ENCODE results near the gene BNC2. TPM values are rescaled to one million over a fixed set of nuclear protein-coding genes. Genes with fewer than 3 reads are reported as not detected.
A peak's percentile ranks its signal among the peaks of the same experiment; 100 is the strongest.

The BNC2 gene
- total RNA-seq, 1 experiment from 2014 or later, result 43.6 TPM

DNA sequence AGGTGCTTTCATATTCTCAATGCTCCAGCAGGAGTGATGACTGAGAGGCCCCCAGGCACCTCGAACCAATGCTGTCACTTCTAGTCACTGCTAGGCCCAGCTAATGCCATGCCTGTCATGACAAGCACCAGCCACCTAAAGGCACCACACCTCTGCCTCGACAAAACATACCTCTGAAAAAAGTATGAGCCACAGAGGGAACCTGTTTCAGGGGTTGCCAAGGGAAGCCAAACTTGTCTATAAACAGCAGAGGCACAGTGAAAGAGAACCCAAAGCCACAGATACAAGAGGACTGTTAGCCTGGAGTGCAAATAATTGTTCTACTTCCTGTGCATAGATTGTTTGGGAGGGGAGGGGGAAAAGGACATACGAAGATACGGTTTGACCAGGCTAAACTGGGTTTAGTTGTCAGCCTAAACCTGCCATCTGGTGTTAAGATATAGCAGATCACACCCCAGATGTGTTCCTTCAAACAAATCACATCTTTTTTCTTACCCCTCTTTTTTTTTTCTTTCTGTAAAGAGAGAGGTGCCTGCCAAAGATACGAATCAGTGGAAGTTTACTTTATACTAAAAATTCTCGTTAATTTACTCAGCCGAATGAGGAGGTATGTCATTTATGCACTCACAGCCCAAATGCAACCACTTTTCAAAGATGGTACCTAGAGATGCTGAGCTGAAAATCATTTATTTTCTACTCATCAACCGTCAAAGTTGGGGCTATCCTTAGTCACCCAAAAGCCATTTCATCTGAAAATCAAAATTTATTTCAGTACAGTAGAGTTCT is 45.7 kb downstream of the BNC2 start:
- TF ChIP-seq, protein P1, sequence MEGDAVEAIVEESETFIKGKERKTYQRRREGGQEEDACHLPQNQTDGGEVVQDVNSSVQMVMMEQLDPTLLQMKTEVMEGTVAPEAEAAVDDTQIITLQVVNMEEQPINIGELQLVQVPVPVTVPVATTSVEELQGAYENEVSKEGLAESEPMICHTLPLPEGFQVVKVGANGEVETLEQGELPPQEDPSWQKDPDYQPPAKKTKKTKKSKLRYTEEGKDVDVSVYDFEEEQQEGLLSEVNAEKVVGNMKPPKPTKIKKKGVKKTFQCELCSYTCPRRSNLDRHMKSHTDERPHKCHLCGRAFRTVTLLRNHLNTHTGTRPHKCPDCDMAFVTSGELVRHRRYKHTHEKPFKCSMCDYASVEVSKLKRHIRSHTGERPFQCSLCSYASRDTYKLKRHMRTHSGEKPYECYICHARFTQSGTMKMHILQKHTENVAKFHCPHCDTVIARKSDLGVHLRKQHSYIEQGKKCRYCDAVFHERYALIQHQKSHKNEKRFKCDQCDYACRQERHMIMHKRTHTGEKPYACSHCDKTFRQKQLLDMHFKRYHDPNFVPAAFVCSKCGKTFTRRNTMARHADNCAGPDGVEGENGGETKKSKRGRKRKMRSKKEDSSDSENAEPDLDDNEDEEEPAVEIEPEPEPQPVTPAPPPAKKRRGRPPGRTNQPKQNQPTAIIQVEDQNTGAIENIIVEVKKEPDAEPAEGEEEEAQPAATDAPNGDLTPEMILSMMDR (conservative IDR thresholded peaks at IDR 0.05), result peak; percentile 40; the same call in 2 of the 3 replicates
- no peak overlapping the region for H3K4ac ChIP-seq (ENCODE audit: low read depth, low read length)
- H3K27me3 Mint-ChIP-seq (ENCODE audit: low read depth), result no peaks in the 10 kb centered on the region
- no peak overlapping the region for H2BK5ac ChIP-seq (ENCODE audit: insufficient read length, low read length)
- H3K79me2 ChIP-seq (ENCODE audit: insufficient read depth, low read length), result no peaks in the 10 kb centered on the region
- no peak overlapping the region for H2BK20ac ChIP-seq (ENCODE audit: low read depth, low read length, poor library complexity, severe bottlenecking)
- H3K9me3 Mint-ChIP-seq, result no peaks in the 10 kb centered on the region
- H3K4me1 Mint-ChIP-seq, result peaks cover 52% of the 10 kb centered on the region in 2 experiments
- no peaks in the 10 kb centered on the region for H3K23me2 ChIP-seq (ENCODE audit: insufficient read length, low read depth, low read length, poor library complexity, severe bottlenecking)
- no peak overlapping the region for H4K5ac ChIP-seq (ENCODE audit: insufficient read length, low read depth, low read length)
- H2BK15ac ChIP-seq (ENCODE audit: low read depth, low read length), result no peak overlapping the region
- no peaks in the 10 kb centered on the region for H3K79me1 ChIP-seq (ENCODE audit: insufficient read depth, low read depth, low read length, poor library complexity, severe bottlenecking)
- no peak overlapping the region for H3K18ac ChIP-seq (ENCODE audit: insufficient read length, low read depth, low read length)
- no peak overlapping the region for H3K4me3 Mint-ChIP-seq
- H3K9me3 ChIP-seq (ENCODE audit: control insufficient read depth, low read depth, low read length), result no peaks in the 10 kb centered on the region
- no peak overlapping the region for H3K27ac ChIP-seq (ENCODE audit: insufficient read length, low read depth, low read length)
- H3K27ac Mint-ChIP-seq, result peak overlapping the region; percentile 88 to 91 (median 88)
- DNase-seq, result peak; percentile 39
- no peak overlapping the region for H3K14ac ChIP-seq (ENCODE audit: insufficient read depth, low read length)
- H2BK12ac ChIP-seq (ENCODE audit: insufficient read length, low read depth, low read length), result no peak overlapping the region
- H3K9ac ChIP-seq (ENCODE audit: extremely low read depth, insufficient read length, low read length), result no peak overlapping the region
- no peak overlapping the region for H3K23ac ChIP-seq (ENCODE audit: insufficient read length, low read depth, low read length)
- no peak overlapping the region for H2BK120ac ChIP-seq (ENCODE audit: low read depth, low read length, poor library complexity, severe bottlenecking)
- no peak overlapping the region for H3K4me2 ChIP-seq (ENCODE audit: insufficient read depth, insufficient read length, low read length)
- H3K27me3 ChIP-seq (ENCODE audit: insufficient read depth, low read length), result no peaks in the 10 kb centered on the region
- no peak overlapping the region for H2AK5ac ChIP-seq (ENCODE audit: insufficient read length, low read length)
- H4K91ac ChIP-seq (ENCODE audit: insufficient read length, low read depth, low read length), result no peak overlapping the region
- no peaks in the 10 kb centered on the region for H4K20me1 ChIP-seq (ENCODE audit: control insufficient read depth, insufficient read depth, insufficient read length)
- no peak overlapping the region for H4K8ac ChIP-seq (replicated peaks; ENCODE audit: insufficient read length, low read depth, low read length)
- H3K4me1 ChIP-seq (ENCODE audit: insufficient read depth, low read length), result peaks cover 10% of the 10 kb centered on the region; the same call in 1 of the 2 replicates
- WGBS (ENCODE audit: extremely low coverage, insufficient read length, low lambda C conversion rate), result no CpG with 5 or more reads among the region's 8 CpGs
- H3K56ac ChIP-seq (ENCODE audit: insufficient read length, low read depth, low read length), result no peak overlapping the region
- H2AFZ ChIP-seq (ENCODE audit: low read length), result no peak overlapping the region
- peaks cover 0 to 10% (median 7%) of the 10 kb centered on the region in 3 experiments; a peak in 4 of 7 replicates for H3K36me3 Mint-ChIP-seq (ENCODE audit: insufficient read depth in 1 of 3, low read depth in 3 of 3)
- H3T11ph ChIP-seq (ENCODE audit: low read length), result no peak overlapping the region

All from H9 (cell line).